HCT116 (cell line): ENCODE measurements around the gene C3orf70.

Experiments
- POLR2A ChIP-seq: IDR thresholded peaks from 2 replicates; pipeline ENCODE4 v1.7.0; 2011; ENCODE audit warnings: borderline replicate concordance; ENCODE audit not compliant: insufficient read depth, insufficient read length; ENCODE audit errors: extremely low read depth
- TF ChIP-seq, protein P1 (sequence below), 3 experiments: fragments of 200-600 bp in 1 of 3; sonication (generic) in 1 of 3; IDR thresholded peaks in 2 of 3; conservative IDR thresholded peaks in 1 of 3; 2 replicates each; pipeline ENCODE4 v1.5.1; 2012 to 2017; ENCODE audit warnings: low read depth in 2 of 3, low read length in 2 of 3, antibody characterized with exemption in 1 of 3, borderline replicate concordance in 1 of 3, control low read depth in 1 of 3, mild to moderate bottlenecking in 1 of 3, mixed read lengths in 1 of 3, mixed run types in 1 of 3, moderate library complexity in 1 of 3; ENCODE audit not compliant: insufficient read depth in 1 of 3

DNA sequence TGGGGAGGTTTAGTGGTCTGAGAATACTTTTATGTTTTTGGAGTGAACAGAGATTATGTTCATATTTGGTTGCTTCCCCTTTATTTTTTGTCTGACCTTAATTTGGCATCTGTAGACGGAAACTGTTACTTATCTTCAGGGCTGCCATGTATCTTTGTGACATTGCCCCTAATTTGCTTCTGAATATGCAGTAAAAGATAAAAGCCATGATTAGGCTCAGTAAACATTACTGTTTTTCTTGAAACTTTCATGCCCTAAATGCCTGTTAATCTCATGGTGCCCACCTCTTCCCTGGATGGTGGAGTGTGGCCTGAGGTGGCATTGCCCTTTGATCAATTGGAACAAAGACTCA is 106.7 kb downstream of the C3orf70 start:
- TF ChIP-seq, protein P1, sequence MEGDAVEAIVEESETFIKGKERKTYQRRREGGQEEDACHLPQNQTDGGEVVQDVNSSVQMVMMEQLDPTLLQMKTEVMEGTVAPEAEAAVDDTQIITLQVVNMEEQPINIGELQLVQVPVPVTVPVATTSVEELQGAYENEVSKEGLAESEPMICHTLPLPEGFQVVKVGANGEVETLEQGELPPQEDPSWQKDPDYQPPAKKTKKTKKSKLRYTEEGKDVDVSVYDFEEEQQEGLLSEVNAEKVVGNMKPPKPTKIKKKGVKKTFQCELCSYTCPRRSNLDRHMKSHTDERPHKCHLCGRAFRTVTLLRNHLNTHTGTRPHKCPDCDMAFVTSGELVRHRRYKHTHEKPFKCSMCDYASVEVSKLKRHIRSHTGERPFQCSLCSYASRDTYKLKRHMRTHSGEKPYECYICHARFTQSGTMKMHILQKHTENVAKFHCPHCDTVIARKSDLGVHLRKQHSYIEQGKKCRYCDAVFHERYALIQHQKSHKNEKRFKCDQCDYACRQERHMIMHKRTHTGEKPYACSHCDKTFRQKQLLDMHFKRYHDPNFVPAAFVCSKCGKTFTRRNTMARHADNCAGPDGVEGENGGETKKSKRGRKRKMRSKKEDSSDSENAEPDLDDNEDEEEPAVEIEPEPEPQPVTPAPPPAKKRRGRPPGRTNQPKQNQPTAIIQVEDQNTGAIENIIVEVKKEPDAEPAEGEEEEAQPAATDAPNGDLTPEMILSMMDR (IDR thresholded peaks at IDR 0.05 in 2 of 3, conservative IDR thresholded peaks at IDR 0.05 in 1 of 3; ENCODE audit: borderline replicate concordance in 1 of 3, insufficient read depth in 1 of 3, low read depth in 2 of 3, low read length in 2 of 3) = no peak
- TF ChIP-seq POLR2A = no peak
